Bronchial epithelial cell (primary cell): ENCODE measurements around the gene SUN3. TPM values are rescaled to one million over a fixed set of nuclear protein-coding genes. Genes with fewer than 3 reads are reported as not detected.
"Not testable (repeated sequence)": the region's sequence is repeated elsewhere in the genome, so short reads cannot be mapped to it uniquely, and the experiment has no call there.

Source experiments
- DNase-seq: peaks from one replicate; pipeline ENCODE4 v3.0.0-alpha.2; 2010; ENCODE audit warnings: low read depth
- FAIRE-seq: peaks from 2 replicates; lab custom pipeline; 2011; peaks lifted over from hg19 to GRCh38; lab: Jason Lieb, UNC
- H3K27me3 ChIP-seq: 2 replicates; pipeline ENCODE4 v1.5.1; 2011; ENCODE audit warnings: low read length; ENCODE audit not compliant: control insufficient read depth, insufficient read depth
- H3K36me3 ChIP-seq: 2 replicates; pipeline ENCODE4 v1.5.1; 2011; ENCODE audit warnings: low read length; ENCODE audit not compliant: control insufficient read depth, insufficient read depth
- H3K4me3 ChIP-seq: 2 replicates; pipeline ENCODE4 v1.5.1; 2011; ENCODE audit warnings: mild to moderate bottlenecking, low read depth, low read length, control low read depth
- CTCF ChIP-seq: IDR thresholded peaks from 2 replicates; pipeline ENCODE4 v1.5.1; 2011; ENCODE audit warnings: mild to moderate bottlenecking, moderate library complexity, low read length, control low read depth, inconsistent platforms; ENCODE audit not compliant: insufficient read depth, severe bottlenecking
- total RNA-seq: library from RNA; depleted of rRNA; stranded (reverse); fragments of >200 nt; gene quantifications from 2 replicates; pipeline ENCODE4 v1.2.1, GENCODE V29; 2014

SUN3 gene
- total RNA-seq, 1 donor from 2014 or later: 0.79 TPM

- FAIRE-seq: peak; percentile 84
- Histone ChIP-seq H3K36me3 (no peaks in the 10 kb centered on the region), H3K27me3 (no peaks in the 10 kb centered on the region), H3K4me3 (no peak overlapping the region)
- TF ChIP-seq CTCF: no peak
- DNase-seq: peak; percentile 65
Measured at GRCh38 chr7:47946581-47947354, 82.1 kb downstream of the SUN3 start.

DNA sequence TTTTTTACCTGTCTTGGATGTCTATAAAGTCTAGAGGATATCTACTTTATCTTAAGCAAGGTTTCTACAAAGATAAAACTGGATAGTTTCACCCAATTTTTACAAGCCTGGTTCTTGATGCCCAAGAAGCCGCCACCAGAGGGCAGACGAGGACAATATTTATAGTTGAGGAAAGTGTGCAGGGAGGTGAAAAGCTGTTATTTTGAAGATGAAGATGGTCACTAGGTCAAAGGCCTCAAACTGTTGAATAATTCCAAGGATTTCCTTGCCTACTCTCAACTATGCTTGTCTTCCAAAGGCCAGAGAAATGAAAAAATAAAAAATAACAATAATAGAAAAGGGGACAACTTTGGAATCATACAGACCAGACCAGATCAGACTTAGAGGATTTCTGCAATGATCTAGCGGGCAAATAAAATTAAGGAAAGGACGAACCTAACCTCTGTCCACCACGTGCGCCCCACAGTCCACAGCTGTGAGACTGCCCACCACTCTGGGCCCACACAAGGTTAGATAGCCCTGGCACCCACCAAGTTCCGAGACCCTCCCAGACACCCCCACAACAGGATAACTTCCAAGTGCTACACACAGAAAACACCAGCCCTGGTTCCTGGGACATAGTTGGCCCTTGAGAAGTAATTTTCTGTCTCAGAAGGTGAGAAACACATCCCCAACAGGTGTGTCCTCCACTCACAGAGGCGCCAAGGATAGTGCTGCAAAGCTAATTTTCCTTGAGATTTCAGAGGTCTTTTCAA lies 83.5 kb downstream of the SUN3 start:
- DNase-seq (peak; percentile 44), FAIRE-seq (no peak)
- Histone ChIP-seq H3K36me3 (no peaks in the 10 kb centered on the region), H3K4me3 (no peak overlapping the region), H3K27me3 (no peaks in the 10 kb centered on the region)
- peak; percentile 62 for TF ChIP-seq CTCF

DNA sequence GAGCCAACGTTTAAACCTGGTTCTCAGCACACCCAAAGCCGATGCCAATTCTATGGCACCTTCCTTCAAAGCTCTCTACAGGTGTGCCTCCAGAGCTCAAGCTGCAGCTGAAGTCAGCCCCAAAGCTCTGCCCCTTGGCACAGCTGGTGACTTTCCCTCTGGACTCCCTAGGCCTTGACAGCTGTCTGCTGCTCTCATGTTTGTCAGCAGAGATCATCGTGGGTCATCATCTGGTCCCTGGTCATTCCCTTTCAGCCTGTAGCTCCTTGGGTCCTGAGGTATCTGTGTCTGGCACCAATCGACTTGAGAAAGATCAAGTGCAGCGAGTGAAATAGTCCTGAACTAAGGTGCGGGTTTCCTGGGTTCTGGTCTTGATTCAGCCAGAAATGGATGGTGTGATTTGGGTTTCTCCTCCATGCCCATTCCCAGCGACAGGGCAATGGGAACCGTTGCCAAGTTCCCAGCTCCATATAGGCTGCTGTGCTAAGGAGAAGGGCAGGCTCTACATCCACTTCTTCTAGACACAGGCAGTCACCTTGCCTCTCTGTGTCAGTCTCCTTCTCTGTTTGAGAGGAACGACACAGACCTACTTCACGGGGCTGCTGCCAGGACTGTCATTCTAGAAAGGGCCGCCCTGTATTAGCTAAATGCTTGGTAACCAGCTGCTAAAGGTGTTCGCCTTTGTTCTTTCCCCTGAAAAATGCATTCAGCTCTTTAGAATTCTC lies 84.2 kb downstream of the SUN3 start:
- TF ChIP-seq CTCF: no peak
- Histone ChIP-seq H3K27me3 (no peaks in the 10 kb centered on the region), H3K36me3 (no peaks in the 10 kb centered on the region), H3K4me3 (no peak overlapping the region)
- FAIRE-seq: no peak
- no peak for DNase-seq

- no peak for DNase-seq
- no peaks in the 10 kb centered on the region for H3K27me3 ChIP-seq
- no peaks in the 10 kb centered on the region for H3K36me3 ChIP-seq
- no peak for FAIRE-seq
- no peak overlapping the region for H3K4me3 ChIP-seq
- TF ChIP-seq CTCF: no peak
Measured at GRCh38 chr7:47943676-47944474, 85.0 kb downstream of the SUN3 start.

GRCh38 chr7:47942651-47943050 lies 86.3 kb downstream of the SUN3 start:
- H3K4me3 ChIP-seq, DNase-seq, H3K36me3 ChIP-seq, FAIRE-seq, H3K27me3 ChIP-seq: not testable (repeated sequence)
